Activated CD4-positive, alpha-beta T cell treated with anti-CD3 and anti-CD28 coated beads, Interleukin-2, amount 10 ng/mL, durations not matched to agents 24 days and 14 days (primary cell): Measurements from ENCODE around the gene NBL1. TPM values are rescaled to one million over a fixed set of nuclear protein-coding genes. Genes with fewer than 3 reads are reported as not detected.

ENCODE experiments used
- DNase-seq: peaks from one replicate; pipeline ENCODE4 v3.0.0; 2022
- H3K27ac Mint-ChIP-seq: one replicate; pipeline ENCODE4 v1.8.0; 2022; ENCODE audit warnings: mild to moderate bottlenecking, mixed read lengths
- H3K27me3 Mint-ChIP-seq: one replicate; pipeline ENCODE4 v1.8.0; 2022; ENCODE audit warnings: mixed read lengths
- H3K36me3 Mint-ChIP-seq: one replicate; pipeline ENCODE4 v1.8.0; 2022; ENCODE audit warnings: low read depth, mild to moderate bottlenecking, mixed read lengths
- H3K4me1 Mint-ChIP-seq: one replicate; pipeline ENCODE4 v1.8.0; 2021; ENCODE audit warnings: mixed read lengths
- H3K4me3 Mint-ChIP-seq: one replicate; pipeline ENCODE4 v1.8.0; 2022; ENCODE audit warnings: mild to moderate bottlenecking, moderate library complexity, mixed read lengths
- H3K9me3 Mint-ChIP-seq: one replicate; pipeline ENCODE4 v1.8.0; 2021; ENCODE audit warnings: mixed read lengths
- intact Hi-C: fragments of 100-400 bp; cut with micrococcal nuclease; formaldehyde crosslinking; loops from one replicate; pipeline ENCODE4 v1.15.1; 2023
- total RNA-seq: library from RNA; stranded (reverse); gene quantifications from 2 replicates; pipeline ENCODE4 v1.2.3, GENCODE V29; 2022

NBL1 gene
- total RNA-seq, 1 donor from 2014 or later: 54.1 TPM

- Mint-ChIP-seq H3K4me1 (peaks cover 21% of the 10 kb centered on the region), H3K36me3 (peaks cover 4% of the 10 kb centered on the region), H3K27me3 (peaks cover 3% of the 10 kb centered on the region), H3K27ac (no peak overlapping the region), H3K9me3 (no peaks in the 10 kb centered on the region), H3K4me3 (no peak overlapping the region)
- intact Hi-C loops: no loop called here
- no peak for DNase-seq
Measured at GRCh38 chr1:19656134-19656779, 12.1 kb downstream of the NBL1 start.

- intact Hi-C loops: no loop called here
- H3K36me3 Mint-ChIP-seq: peaks cover 4% of the 10 kb centered on the region
- no peak for DNase-seq
- no peak overlapping the region for H3K4me3 Mint-ChIP-seq
- H3K9me3 Mint-ChIP-seq: no peaks in the 10 kb centered on the region
- H3K27ac Mint-ChIP-seq: no peak overlapping the region
- peaks cover 3% of the 10 kb centered on the region for H3K27me3 Mint-ChIP-seq
- H3K4me1 Mint-ChIP-seq: peaks cover 20% of the 10 kb centered on the region
Measured at GRCh38 chr1:19656780-19657466, 12.8 kb downstream of the NBL1 start.

DNA sequence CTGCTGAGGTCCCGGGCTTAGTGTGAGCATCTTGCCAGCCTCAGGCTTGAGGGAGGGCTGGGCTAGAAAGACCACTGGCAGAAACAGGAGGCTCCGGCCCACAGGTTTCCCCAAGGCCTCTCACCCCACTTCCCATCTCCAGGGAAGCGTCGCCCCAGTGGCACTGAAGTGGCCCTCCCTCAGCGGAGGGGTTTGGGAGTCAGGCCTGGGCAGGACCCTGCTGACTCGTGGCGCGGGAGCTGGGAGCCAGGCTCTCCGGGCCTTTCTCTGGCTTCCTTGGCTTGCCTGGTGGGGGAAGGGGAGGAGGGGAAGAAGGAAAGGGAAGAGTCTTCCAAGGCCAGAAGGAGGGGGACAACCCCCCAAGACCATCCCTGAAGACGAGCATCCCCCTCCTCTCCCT lies 13.4 kb downstream of the NBL1 start:
- DNase-seq: no peak
- Mint-ChIP-seq H3K4me3 (no peak overlapping the region), H3K9me3 (no peaks in the 10 kb centered on the region), H3K4me1 (peaks cover 20% of the 10 kb centered on the region), H3K27ac (no peak overlapping the region), H3K36me3 (peaks cover 4% of the 10 kb centered on the region), H3K27me3 (peaks cover 3% of the 10 kb centered on the region)
- intact Hi-C loops: no loop called here

DNA sequence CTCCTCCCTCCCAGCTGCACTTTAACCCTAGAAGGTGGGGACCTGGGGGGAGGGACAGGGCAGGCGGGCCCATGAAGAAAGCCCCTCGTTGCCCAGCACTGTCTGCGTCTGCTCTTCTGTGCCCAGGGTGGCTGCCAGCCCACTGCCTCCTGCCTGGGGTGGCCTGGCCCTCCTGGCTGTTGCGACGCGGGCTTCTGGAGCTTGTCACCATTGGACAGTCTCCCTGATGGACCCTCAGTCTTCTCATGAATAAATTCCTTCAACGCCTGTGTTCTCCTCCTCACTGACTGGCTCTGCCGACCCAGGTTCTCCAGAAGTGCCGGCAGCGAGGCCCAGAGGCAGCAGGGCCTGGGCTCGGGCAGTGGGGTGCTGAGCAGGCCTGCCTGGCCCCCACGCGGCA lies 14.1 kb downstream of the NBL1 start:
- H3K9me3 Mint-ChIP-seq: no peaks in the 10 kb centered on the region
- peaks cover 10% of the 10 kb centered on the region for H3K27me3 Mint-ChIP-seq
- H3K4me1 Mint-ChIP-seq: peaks cover 20% of the 10 kb centered on the region
- H3K36me3 Mint-ChIP-seq: peaks cover 4% of the 10 kb centered on the region
- intact Hi-C loops: no loop called here
- no peak for DNase-seq
- H3K4me3 Mint-ChIP-seq: no peak overlapping the region
- H3K27ac Mint-ChIP-seq: no peak overlapping the region

- intact Hi-C loops: loop anchor here (1.0 to 2.0 kb wide), 2 partner anchors 43 to 149 kb away; no protein-coding TSS in a partner anchor
Measured at GRCh38 chr1:19661721-19662228, 17.7 kb downstream of the NBL1 start.

DNA sequence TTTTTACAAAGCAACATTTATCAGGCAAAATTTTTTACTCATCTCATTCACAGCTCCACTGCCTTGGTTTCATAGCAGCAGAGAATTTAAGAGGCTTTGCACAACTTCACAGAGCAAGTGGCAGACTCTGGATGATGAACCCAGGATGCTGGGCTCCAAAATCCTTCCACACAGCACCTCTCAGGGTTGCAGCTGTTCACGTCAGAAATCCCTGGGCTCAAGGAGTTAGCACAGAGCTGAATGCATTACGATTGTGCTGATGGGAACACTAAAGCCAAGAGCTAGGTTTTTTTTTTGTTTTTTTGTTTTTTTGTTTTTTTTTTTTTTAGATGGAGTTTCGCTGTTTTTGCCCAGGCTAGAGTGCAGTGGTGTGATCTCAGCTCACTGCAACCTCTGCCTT lies 18.2 kb downstream of the NBL1 start:
- Mint-ChIP-seq H3K36me3 (peaks cover 6% of the 10 kb centered on the region), H3K9me3 (no peaks in the 10 kb centered on the region), H3K27me3 (peaks cover 39% of the 10 kb centered on the region), H3K4me3 (no peak overlapping the region), H3K4me1 (peaks cover 15% of the 10 kb centered on the region), H3K27ac (no peak overlapping the region)
- intact Hi-C loops: loop anchor here (2.0 kb wide), 1 partner anchor 148 kb away; no protein-coding TSS in a partner anchor
- DNase-seq: no peak

More at GRCh38 chr1:19661721-19662228, 17.7 kb downstream of the NBL1 start:
- H3K4me1 Mint-ChIP-seq: peaks cover 15% of the 10 kb centered on the region
- no peak overlapping the region for H3K4me3 Mint-ChIP-seq
- peaks cover 34% of the 10 kb centered on the region for H3K27me3 Mint-ChIP-seq
- no peaks in the 10 kb centered on the region for H3K9me3 Mint-ChIP-seq
- H3K27ac Mint-ChIP-seq: no peak overlapping the region
- peaks cover 6% of the 10 kb centered on the region for H3K36me3 Mint-ChIP-seq
- DNase-seq: peak; percentile 84

DNA sequence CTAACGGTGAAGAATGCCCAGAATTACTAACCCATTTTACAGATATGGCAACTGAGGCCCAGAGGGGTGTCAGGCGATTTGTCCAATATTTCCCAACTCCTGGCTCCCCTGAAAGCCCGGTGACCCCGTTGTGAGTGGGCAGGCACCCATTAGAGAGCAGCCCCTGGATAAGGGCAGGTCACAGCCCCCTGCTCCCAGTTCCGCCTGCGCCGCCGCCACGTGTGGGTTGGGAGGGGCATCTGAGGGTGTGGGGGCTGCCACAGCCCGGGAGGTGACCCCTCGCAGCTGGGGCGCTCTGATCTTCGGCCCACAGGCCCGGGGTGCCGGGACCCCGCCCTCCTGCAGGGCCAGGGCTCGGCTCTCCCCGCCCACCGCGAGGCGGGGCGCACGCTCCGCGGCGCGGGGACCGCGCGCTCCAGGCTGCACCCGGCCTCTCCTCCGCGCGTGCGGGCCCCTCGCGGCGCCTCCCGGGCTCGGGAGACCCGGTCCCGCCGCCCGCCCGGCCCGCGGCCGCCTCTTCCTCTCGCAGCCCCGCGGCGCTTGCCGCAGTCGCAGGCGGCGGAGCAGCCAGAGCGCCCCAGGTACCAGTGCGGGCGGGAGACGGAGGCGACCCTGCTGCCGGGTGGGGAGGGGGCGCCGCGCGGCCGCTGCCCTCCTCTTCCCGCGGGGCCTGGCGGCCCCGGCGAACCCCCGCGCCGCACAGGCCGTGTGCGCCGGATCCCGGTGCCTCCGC lies 20.5 kb downstream of the NBL1 start, which contains the start of gene HTR6:
Gene HTR6, plus strand, starts transcription at position 423 of the 733 bp plus-strand sequence. CDS start 879 bp downstream, outside the sequence.
- peak; percentile 76 for DNase-seq
- H3K36me3 Mint-ChIP-seq: peaks cover 4% of the 10 kb centered on the region
- H3K27ac Mint-ChIP-seq: no peak within 1 kb of the TSS
- peaks cover 54% of the 10 kb centered on the region for H3K27me3 Mint-ChIP-seq
- intact Hi-C loops: no loop called here
- no peaks in the 10 kb centered on the region for H3K9me3 Mint-ChIP-seq
- peak within 1 kb of the TSS; percentile 44 for H3K4me3 Mint-ChIP-seq
- peaks cover 10% of the 10 kb centered on the region for H3K4me1 Mint-ChIP-seq

DNA sequence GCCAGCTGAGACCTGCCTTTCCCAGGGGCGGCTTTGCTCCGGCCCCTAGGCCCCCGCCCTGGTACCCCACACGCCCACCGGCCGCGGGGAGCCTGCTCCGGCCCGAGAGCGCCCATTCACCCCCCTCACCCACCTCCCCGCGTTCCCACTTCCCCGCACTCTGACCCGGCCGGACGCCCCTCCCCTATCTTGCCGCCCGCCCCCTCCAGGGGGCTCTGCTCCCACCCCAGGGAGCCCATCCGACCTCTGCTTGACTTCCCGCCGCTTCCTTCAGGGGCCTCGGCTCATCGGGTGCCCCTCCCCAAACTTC lies 21.0 kb downstream of the NBL1 start:
- peaks cover 55% of the 10 kb centered on the region for H3K27me3 Mint-ChIP-seq
- peaks cover 6% of the 10 kb centered on the region for H3K4me1 Mint-ChIP-seq

DNA sequence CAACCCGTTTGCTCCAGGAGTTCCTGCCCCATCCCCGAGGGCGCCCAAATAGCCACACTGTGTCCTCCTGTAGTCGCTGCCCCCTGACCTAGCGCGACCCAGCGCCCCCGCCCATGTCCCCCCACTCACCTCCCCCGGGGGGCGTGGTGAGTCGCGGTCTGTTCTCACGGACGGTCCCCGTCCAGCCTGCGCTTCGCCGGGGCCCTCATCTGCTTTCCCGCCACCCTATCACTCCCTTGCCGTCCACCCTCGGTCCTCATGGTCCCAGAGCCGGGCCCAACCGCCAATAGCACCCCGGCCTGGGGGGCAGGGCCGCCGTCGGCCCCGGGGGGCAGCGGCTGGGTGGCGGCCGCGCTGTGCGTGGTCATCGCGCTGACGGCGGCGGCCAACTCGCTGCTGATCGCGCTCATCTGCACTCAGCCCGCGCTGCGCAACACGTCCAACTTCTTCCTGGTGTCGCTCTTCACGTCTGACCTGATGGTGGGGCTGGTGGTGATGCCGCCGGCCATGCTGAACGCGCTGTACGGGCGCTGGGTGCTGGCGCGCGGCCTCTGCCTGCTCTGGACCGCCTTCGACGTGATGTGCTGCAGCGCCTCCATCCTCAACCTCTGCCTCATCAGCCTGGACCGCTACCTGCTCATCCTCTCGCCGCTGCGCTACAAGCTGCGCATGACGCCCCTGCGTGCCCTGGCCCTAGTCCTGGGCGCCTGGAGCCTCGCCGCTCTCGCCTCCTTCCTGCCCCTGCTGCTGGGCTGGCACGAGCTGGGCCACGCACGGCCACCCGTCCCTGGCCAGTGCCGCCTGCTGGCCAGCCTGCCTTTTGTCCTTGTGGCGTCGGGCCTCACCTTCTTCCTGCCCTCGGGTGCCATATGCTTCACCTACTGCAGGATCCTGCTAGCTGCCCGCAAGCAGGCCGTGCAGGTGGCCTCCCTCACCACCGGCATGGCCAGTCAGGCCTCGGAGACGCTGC lies 21.7 kb downstream of the NBL1 start:
- peak overlapping the region; percentile 67 for H3K4me3 Mint-ChIP-seq
- no peak overlapping the region for H3K27ac Mint-ChIP-seq
- intact Hi-C loops: no loop called here
- DNase-seq: no peak
- peaks cover 4% of the 10 kb centered on the region for H3K4me1 Mint-ChIP-seq
- H3K36me3 Mint-ChIP-seq: peaks cover 4% of the 10 kb centered on the region
- peaks cover 56% of the 10 kb centered on the region for H3K27me3 Mint-ChIP-seq
- H3K9me3 Mint-ChIP-seq: no peaks in the 10 kb centered on the region

More for the DNA sequence above, 21.0 kb downstream of the NBL1 start:
- Mint-ChIP-seq H3K4me3 (peak overlapping the region; percentile 44), H3K36me3 (peaks cover 4% of the 10 kb centered on the region), H3K9me3 (no peaks in the 10 kb centered on the region), H3K27ac (no peak overlapping the region)
- intact Hi-C loops: no loop called here
- no peak for DNase-seq

- intact Hi-C loops: no loop called here
- Mint-ChIP-seq H3K36me3 (peaks cover 4% of the 10 kb centered on the region), H3K4me3 (no peak overlapping the region), H3K27me3 (peaks cover 51% of the 10 kb centered on the region), H3K4me1 (peaks cover 4% of the 10 kb centered on the region), H3K9me3 (no peaks in the 10 kb centered on the region), H3K27ac (no peak overlapping the region)
- DNase-seq: no peak
Measured at GRCh38 chr1:19668888-19669287, 24.8 kb downstream of the NBL1 start.

- DNase-seq: no peak
- Mint-ChIP-seq H3K27ac (no peak overlapping the region), H3K36me3 (peaks cover 4% of the 10 kb centered on the region), H3K4me1 (peaks cover 4% of the 10 kb centered on the region), H3K4me3 (no peak overlapping the region), H3K27me3 (peaks cover 48% of the 10 kb centered on the region), H3K9me3 (no peaks in the 10 kb centered on the region)
- intact Hi-C loops: no loop called here
Measured at GRCh38 chr1:19670787-19671186, 26.7 kb downstream of the NBL1 start.

GRCh38 chr1:19672237-19672636 lies 28.1 kb downstream of the NBL1 start:
- Mint-ChIP-seq H3K27me3 (peaks cover 35% of the 10 kb centered on the region), H3K9me3 (no peaks in the 10 kb centered on the region), H3K4me3 (no peak overlapping the region), H3K27ac (no peak overlapping the region), H3K4me1 (no peaks in the 10 kb centered on the region), H3K36me3 (no peaks in the 10 kb centered on the region)
- no peak for DNase-seq
- intact Hi-C loops: no loop called here

DNA sequence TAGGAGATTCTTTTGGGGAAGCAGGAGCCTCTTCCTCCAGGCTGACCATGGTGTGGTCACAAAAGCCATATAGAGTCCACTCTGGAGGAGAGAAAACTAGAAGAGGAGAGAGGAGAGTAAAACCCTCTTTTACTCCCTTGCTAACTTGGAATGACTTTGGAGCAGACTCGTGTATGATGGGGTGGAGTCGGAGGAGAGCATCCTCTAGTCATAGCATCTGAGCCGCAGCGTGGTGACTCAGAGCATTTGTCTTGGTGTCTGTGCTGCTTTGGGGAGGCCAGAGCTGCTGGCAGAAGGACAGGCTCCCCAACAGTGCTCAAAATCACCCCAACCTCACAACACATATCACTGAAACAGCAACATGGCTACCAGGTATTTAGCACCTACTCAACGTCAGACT lies 31.7 kb downstream of the NBL1 start:
- Mint-ChIP-seq H3K4me3 (no peak overlapping the region), H3K4me1 (no peaks in the 10 kb centered on the region), H3K27me3 (peaks cover 17% of the 10 kb centered on the region), H3K36me3 (no peaks in the 10 kb centered on the region), H3K9me3 (no peaks in the 10 kb centered on the region), H3K27ac (no peak overlapping the region)
- intact Hi-C loops: no loop called here
- DNase-seq: no peak
